GM18508 (cell line): ENCODE measurements around the gene ROCK2.
A peak's percentile ranks its signal among the peaks of the same experiment; 100 is the strongest.

ENCODE experiments used
- ATAC-seq: cut with Tn5 transposase; IDR thresholded peaks from one replicate; pipeline ENCODE4 v1.9.1; 2021; ENCODE audit warnings: moderate number of reproducible peaks; ENCODE audit not compliant: insufficient read depth, unreplicated experiment

Gene ROCK2

DNA sequence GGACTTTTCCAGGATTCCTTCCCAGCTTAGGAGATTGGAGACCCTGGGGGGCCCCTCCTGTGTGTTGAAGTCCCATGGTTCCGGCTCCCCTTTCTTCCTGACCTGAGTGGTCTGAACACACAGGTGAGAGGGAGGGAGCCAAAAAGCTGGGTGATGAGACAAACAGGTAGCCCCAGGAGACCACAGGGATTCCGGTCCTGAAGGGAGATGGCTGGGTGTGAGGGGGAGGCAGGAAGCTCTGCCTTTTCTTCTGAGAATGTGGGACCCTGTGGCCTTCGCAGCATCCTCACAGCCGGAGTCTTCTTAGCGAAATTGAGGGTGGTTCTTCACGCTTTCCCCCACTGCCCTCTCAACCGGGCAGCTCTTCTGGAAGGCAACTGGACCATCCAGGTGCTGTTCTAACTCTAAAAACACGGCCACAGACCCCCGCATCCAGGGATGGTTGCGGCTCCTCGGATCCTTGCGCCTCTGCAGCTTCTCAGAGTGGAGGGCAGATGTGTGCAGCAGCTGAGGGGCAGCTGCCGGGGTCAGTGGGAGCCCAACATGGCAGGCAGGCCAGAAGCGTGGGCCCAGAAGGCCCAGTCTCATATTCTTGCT, 184.8 kb downstream of the ROCK2 start:
- no peak for ATAC-seq

DNA sequence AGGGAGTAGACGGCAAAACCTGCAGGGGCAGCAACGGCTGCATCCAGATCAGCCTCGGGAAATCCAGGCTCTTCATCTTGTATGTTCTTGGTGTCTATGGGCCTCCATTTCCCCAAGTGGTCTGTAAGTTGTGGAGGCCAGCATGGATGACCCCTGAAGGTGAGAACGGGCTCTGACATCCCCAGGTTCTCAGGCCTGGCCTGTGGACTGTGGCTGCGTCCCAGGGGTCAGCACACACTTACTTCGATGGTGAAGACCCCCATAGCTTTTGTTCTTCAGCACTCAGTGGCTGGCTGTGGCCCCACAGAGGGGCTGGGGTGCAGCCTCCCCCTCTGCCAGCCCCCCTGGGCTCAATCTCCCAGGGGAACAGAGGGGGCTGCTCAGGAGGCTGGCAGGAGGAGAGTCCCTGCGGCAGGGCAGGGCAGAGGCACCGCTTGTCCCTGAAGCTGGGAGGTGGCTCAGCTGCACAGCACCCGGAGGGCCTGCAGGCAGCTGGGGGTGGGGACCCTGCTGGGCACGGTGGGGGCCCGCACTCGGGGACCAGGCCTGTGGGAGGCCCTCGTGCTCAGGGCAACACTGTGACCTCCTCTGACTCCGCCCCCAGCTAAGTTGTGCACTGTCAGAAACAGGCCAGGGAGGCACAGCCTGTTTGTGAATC, 185.4 kb downstream of the ROCK2 start:
- ATAC-seq = no peak

GRCh38 chr2:11157731-11158130, 186.7 kb downstream of the ROCK2 start:
- ATAC-seq = no peak

DNA sequence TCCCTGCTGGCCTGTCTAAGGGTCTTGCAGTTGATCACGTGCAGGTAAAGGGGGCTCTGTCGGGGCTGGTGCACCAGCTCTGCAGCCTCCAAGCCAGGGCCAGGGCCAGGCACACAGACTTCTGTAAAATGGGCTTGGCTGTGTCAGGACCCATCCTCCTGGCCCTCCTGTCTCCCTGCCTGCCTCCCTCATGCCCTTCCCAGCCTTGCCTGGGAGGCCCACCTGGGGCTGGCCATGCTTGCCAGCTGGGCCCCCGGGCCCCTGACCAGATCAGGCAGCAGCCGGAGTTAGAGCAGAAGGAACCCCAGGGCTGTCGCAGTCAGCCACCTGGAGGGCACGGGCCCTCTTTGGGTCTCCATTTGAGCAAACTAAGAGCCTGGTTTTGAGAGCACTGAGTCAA, 187.1 kb downstream of the ROCK2 start:
- ATAC-seq = no peak

GRCh38 chr2:11156396-11157075, 187.9 kb downstream of the ROCK2 start:
- ATAC-seq = no peak

- ATAC-seq = peak; percentile 64
Observed at GRCh38 chr2:11155381-11156035, 188.9 kb downstream of the ROCK2 start, which contains the start of gene SLC66A3. Gene SLC66A3 (plus strand): TSS chr2:11155467. CDS start chr2:11155547, 80 bp downstream.

- peak; percentile 42 for ATAC-seq
Observed at GRCh38 chr2:11154923-11155380, 189.5 kb downstream of the ROCK2 start.

DNA sequence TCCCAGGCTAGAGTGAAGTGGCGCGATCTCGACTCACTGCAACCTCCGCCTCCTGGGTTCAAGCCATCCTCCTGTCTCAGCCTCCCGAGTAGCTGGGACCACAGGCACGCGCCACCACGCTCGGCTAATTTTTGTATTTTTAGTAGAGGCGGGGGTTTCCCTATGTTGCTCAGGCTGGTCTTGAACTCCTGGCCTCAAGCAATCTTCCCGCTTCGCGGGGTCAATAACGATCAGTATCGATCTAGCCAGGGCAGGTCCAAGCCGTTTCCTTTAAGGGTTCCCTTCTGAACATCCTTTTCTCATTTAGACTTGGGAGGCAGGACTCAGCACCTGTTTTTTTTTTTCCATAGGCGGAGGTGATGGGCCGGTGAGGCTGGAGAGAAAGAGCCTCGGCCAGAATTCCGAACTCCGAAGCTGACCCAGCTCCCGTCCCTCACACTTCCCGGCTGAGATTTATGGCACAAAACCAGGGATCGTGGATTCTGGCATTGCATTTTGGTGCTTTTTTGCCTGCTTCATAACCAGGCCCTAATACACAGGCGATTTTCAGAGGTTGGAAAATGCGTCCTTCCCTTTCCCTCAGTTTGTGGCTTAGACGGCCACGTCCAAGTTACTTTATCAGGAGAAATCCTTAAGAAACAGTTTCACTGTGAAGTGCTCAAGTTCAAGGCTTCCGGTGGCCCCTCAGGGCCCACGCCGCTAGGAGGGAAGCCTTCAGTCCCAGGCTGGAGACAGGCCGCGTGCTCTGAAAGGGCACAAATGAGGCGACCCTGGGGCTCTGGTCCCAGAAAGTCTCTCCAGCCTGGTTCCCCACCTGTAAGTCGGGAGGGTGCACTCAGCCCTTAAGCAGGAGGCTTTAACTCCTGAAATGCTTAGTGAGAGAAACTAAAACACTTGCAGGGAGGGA, 190.2 kb downstream of the ROCK2 start:
- ATAC-seq = peak; percentile 14

GRCh38 chr2:11152591-11152990, 191.8 kb downstream of the ROCK2 start:
- ATAC-seq = no peak

- no peak for ATAC-seq
Observed at GRCh38 chr2:11147263-11147662, 197.2 kb downstream of the ROCK2 start.

DNA sequence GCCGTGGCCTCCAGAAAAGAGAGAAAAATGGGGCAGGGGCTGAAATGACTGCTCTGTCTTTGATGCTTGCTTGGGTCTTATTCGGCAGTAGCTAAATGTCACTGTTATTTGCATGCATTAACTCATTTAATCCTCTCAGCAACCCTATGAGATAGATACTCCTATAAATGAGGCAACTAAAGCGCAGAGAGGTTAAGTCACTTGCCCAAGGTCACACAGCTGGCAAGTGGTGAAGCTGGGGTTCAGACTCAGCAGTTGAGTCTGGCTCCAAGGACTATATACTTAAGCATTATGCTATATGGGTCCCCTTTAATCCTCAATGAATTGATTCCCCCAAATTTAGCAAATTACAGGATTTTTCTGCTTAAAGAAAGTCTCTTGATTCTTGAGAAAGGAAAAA, 198.4 kb downstream of the ROCK2 start:
- no peak for ATAC-seq

DNA sequence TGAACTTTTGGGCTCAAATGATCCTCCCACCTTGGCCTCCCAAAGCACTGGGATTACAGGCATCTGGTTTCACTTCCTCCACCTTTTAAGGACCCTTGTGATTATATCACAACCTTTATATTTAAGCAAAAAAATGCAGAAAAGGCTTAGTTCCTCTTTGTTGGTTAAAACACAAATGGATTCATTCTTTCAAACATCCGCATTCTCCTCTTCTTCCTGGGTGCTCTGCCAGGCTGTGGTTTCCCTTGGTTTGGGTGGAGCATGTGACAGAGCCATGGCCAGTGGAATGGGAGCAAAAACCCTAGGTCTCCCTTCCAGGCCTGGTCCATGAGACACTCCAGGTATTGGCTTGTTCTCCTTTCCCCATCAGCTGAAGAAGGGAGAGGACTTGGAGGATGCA, 199.1 kb downstream of the ROCK2 start:
- no peak for ATAC-seq

- no peak for ATAC-seq
Observed at GRCh38 chr2:11144738-11145079, 199.7 kb downstream of the ROCK2 start.

GRCh38 chr2:11144077-11144737, 200.2 kb downstream of the ROCK2 start:
- no peak for ATAC-seq

GRCh38 chr2:11142987-11143386, 201.4 kb downstream of the ROCK2 start:
- no peak for ATAC-seq

DNA sequence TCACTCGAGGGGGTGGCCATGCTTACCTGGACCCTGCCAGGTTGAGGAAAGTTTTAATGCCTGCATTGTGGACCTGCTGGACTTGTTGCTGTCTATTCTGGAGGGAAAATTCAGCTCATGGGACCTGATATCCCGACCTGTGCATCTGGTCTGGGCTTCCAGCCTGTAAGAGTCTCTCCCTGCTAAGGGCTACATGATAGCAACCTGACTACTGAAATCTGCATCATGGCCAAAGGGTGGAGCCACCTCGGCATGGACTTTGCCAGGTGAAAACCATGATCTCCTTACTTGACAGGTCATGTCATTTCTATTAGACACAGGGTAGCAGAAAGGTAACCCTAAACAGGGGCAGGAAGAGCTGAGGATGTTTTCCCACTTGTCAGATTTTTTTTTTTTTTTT, 202.1 kb downstream of the ROCK2 start:
- ATAC-seq = no peak

GRCh38 chr2:11141319-11141718, 203.1 kb downstream of the ROCK2 start:
- ATAC-seq = no peak

DNA sequence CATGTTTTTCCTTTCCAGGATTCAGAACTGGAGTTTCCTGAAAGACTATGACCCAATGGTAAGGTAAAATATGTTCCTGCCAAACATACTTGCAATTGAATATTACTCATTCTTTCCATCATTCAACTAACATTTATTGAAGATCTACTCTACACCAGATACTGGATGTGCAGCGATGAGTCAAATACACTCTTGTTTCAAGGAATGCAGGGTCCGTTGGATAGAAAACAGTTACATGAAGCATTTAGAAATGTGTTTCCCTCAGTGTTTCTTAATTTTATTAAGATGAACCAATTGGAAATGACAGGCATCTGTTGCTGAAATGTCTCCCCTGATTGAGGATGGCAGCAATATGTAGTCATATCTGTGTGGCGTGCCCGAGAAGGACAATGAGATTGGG, 203.9 kb downstream of the ROCK2 start:
- no peak for ATAC-seq

- no peak for ATAC-seq
Observed at GRCh38 chr2:11134349-11134748, 210.1 kb downstream of the ROCK2 start.

GRCh38 chr2:11133936-11134320, 210.5 kb downstream of the ROCK2 start:
- no peak for ATAC-seq
